Measurements from ENCODE around the gene GCC2. TPM values are rescaled to one million over a fixed set of nuclear protein-coding genes. Genes with fewer than 3 reads are reported as not detected.

The GCC2 gene
- total and polyA plus RNA-seq, 2 of the 13 experiments (the other 11 are each of a cell fraction or from before 2014, with no cell fraction given): 17.6 to 22.5 TPM

DNA sequence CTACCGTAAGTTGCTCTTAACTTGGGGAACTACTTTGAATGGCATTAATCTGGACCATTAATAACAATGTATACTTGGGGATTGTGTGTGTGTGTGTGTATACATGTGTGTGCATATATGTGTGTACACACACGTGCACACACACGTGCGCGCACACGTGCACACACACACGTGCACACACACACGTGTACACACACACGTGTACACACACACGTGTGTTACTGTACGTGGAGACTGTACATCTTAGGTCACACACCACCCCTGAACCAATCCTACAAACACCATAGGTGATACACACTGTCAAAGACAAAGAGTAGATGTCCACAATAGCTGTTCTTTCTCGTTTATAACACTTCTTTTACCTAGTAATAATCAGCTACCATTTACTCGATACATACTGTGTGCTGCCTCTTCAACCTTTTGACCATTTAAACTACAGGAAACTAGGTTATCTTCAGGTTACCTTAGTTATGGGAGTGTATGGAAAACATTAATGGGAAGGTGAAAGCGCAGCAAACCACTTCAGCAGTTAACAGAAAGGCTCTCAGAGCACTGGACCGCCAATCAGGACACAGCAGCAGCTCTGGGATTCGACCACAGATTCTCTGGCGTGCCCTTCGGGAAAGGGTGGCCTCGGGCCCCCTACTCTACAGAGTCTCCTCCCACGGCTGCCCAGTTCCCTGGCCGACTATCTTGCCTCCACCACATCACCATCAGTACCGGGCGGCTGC lies 894 bp upstream of the GCC2 start:
- 16% methylated on average over 22 of the region's 23 CpGs for WGBS (ENCODE audit: low lambda C conversion rate)
- H3K9ac ChIP-seq (ENCODE audit: insufficient read depth, low read depth, low read length): peak overlapping the region; percentile 81
- H2AFZ ChIP-seq (ENCODE audit: low read length): peak overlapping the region; percentile 59
- H3K27ac ChIP-seq (ENCODE audit: extremely low read length, insufficient read depth, low read length): peak overlapping the region; percentile 76
- CTCF ChIA-PET (ENCODE audit: low intra/inter-chr PET ratio, low total read pairs): no interaction called here
- peaks cover 3 to 21% of the 10 kb centered on the region in 2 experiments; a peak in 4 of 5 replicates for H3K36me3 ChIP-seq (replicated peaks in 1 of 2; ENCODE audit: control insufficient read depth in 1 of 2, insufficient read depth in 2 of 2, low read length in 2 of 2)
- POLR2A ChIA-PET: interaction anchor here (0.7 to 2.3 kb wide), 18 partner anchors 12 to 186 kb away, joined by 3 to 26 read pairs (median 4); partner anchors contain the start of genes LIMS1 and SULT1C4
- no peaks in the 10 kb centered on the region; a peak in 1 of 5 replicates for H3K27me3 ChIP-seq (ENCODE audit: control insufficient read depth in 1 of 2, insufficient read depth in 2 of 2, low read length in 2 of 2)
- BruUV-seq (replicated peaks): no TSS peak
- peak; percentile 84 for ATAC-seq
- peaks cover 29% of the 10 kb centered on the region for H3K4me1 ChIP-seq (ENCODE audit: insufficient read depth, low read length)
- no peak for FAIRE-seq
- no peaks in the 10 kb centered on the region for H4K20me1 ChIP-seq (ENCODE audit: insufficient read depth, low read length)
- peak overlapping the region; percentile 89 for H3K4me2 ChIP-seq (ENCODE audit: low read depth, low read length)
- DNase-seq (ENCODE audit: low spot score): peak; percentile 56
- in situ Hi-C loops (cut with HindIII; ENCODE audit: extremely low pct_ligation_motif_present, low pct_unique_long_range_greater_than_20kb): no loop called here
- intact Hi-C loops (cut with micrococcal nuclease; ENCODE audit: unreplicated experiment): loop anchor here (2.0 to 5.0 kb wide), 3 partner anchors 51 to 511 kb away; partner anchors contain the start of gene LIMS1
- no peaks in the 10 kb centered on the region for H3K9me3 ChIP-seq (ENCODE audit: low read length)
- peaks cover 19% of the 10 kb centered on the region for H3K79me2 ChIP-seq (ENCODE audit: insufficient read depth, low read length)
- H3K4me3 ChIP-seq (replicated peaks in 1 of 3; ENCODE audit: insufficient read depth in 1 of 3, low read depth in 2 of 3, low read length in 3 of 3): peak overlapping the region; percentile 78 to 97 (median 85)
- TF ChIP-seq MED13 (CRISPR knock-in tag; IDR thresholded peaks at IDR 0.05) (peak; percentile 13; the same call in 1 of the 2 replicates), RBAK (CRISPR knock-in tag; IDR thresholded peaks at IDR 0.05) (no peak), KIAA2018 (CRISPR knock-in tag; IDR thresholded peaks at IDR 0.05; ENCODE audit: borderline replicate concordance) (0 out of 2 replicates have a peak, but pooled peaks have one; percentile 0), NFATC3 (CRISPR knock-in tag; IDR thresholded peaks at IDR 0.05) (0 out of 2 replicates have a peak, but pooled peaks have one; percentile 37), ZBTB43 (CRISPR knock-in tag; conservative IDR thresholded peaks at IDR 0.05) (0 out of 2 replicates have a peak, but pooled peaks have one; percentile 14), ZC3H4 (CRISPR knock-in tag; IDR thresholded peaks at IDR 0.05; ENCODE audit: borderline replicate concordance) (no peak), NFYC (CRISPR knock-in tag; IDR thresholded peaks at IDR 0.05) (peak; percentile 3; the same call in 1 of the 2 replicates), MIXL1 (CRISPR knock-in tag; IDR thresholded peaks at IDR 0.05) (no peak), MNT (IDR thresholded peaks at IDR 0.05) (peak; percentile 79)
- TF ChIP-seq, protein P1, sequence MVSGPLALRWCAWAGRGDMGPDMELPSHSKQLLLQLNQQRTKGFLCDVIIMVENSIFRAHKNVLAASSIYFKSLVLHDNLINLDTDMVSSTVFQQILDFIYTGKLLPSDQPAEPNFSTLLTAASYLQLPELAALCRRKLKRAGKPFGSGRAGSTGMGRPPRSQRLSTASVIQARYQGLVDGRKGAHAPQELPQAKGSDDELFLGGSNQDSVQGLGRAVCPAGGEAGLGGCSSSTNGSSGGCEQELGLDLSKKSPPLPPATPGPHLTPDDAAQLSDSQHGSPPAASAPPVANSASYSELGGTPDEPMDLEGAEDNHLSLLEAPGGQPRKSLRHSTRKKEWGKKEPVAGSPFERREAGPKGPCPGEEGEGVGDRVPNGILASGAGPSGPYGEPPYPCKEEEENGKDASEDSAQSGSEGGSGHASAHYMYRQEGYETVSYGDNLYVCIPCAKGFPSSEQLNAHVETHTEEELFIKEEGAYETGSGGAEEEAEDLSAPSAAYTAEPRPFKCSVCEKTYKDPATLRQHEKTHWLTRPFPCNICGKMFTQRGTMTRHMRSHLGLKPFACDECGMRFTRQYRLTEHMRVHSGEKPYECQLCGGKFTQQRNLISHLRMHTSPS (CRISPR knock-in tag; IDR thresholded peaks at IDR 0.05; ENCODE audit: low read depth): no peak
